CD14-positive monocyte (primary cell): Measurements from ENCODE around the gene LGALS1. TPM values are rescaled to one million over a fixed set of nuclear protein-coding genes. Genes with fewer than 3 reads are reported as not detected.

Source experiments
- DNase-seq, 3 donors: peaks; one replicate each; pipeline ENCODE4 v3.0.0-alpha.2; 2011 to 2022
- H2AFZ ChIP-seq: 2 replicates; pipeline ENCODE4 v1.6.0; 2012; ENCODE audit warnings: mild to moderate bottlenecking, low read depth, low read length, inconsistent platforms; ENCODE audit not compliant: insufficient read depth, poor library complexity, severe bottlenecking
- H3K27ac ChIP-seq, 2 donors: 1 replicate in 1 of 2; 2 replicates in 1 of 2; pipeline ENCODE4 v1.5.1; 2012 to 2013; ENCODE audit warnings: low read length in 2 of 2, control low read depth in 1 of 2, inconsistent platforms in 1 of 2, low read depth in 1 of 2, mild to moderate bottlenecking in 1 of 2
- H3K27me3 ChIP-seq, 2 donors: one replicate each; pipeline versions ENCODE4 v1.6.0 to v1.6.1; 2011 to 2013; ENCODE audit warnings: low read length in 2 of 2; ENCODE audit not compliant: control insufficient read depth in 2 of 2, insufficient read depth in 2 of 2
- H3K36me3 ChIP-seq, 2 donors: replicated peaks in 1 of 2; 1 replicate in 1 of 2; 2 replicates in 1 of 2; pipeline versions ENCODE4 v1.5.1 to v1.6.1; 2012 to 2013; ENCODE audit warnings: low read length in 2 of 2, control low read depth in 1 of 2, inconsistent platforms in 1 of 2, mild to moderate bottlenecking in 1 of 2; ENCODE audit not compliant: insufficient read depth in 2 of 2, control insufficient read depth in 1 of 2
- H3K4me1 ChIP-seq, 2 donors: 1 replicate in 1 of 2; 2 replicates in 1 of 2; pipeline versions ENCODE4 v1.5.1 to v1.6.1; 2012 to 2013; ENCODE audit warnings: low read length in 2 of 2, control low read depth in 1 of 2, inconsistent platforms in 1 of 2, mild to moderate bottlenecking in 1 of 2, moderate library complexity in 1 of 2; ENCODE audit not compliant: insufficient read depth in 2 of 2, control insufficient read depth in 1 of 2
- H3K4me2 ChIP-seq: replicated peaks from 2 replicates; pipeline ENCODE3; 2012; ENCODE audit warnings: low read length, moderate library complexity, mild to moderate bottlenecking; ENCODE audit not compliant: poor library complexity, severe bottlenecking; ENCODE audit errors: extremely low read depth
- H3K4me3 ChIP-seq, 3 experiments: fragments of 200-600 bp in 1 of 3; sonication (generic) in 1 of 3; replicated peaks in 1 of 3; 1 replicate in 2 of 3; 2 replicates in 1 of 3; pipeline ENCODE4 v1.5.1; 2011 to 2013; ENCODE audit warnings: low read length in 3 of 3, mild to moderate bottlenecking in 3 of 3, control low read depth in 2 of 3, low read depth in 2 of 3, inconsistent platforms in 1 of 3, moderate library complexity in 1 of 3
- H3K79me2 ChIP-seq: 2 replicates; pipeline ENCODE4 v1.6.0; 2012; ENCODE audit warnings: mild to moderate bottlenecking, control low read depth, inconsistent platforms, low read length, moderate library complexity; ENCODE audit not compliant: insufficient read depth
- H3K9ac ChIP-seq: 2 replicates; pipeline ENCODE4 v1.6.0; 2017; ENCODE audit warnings: low read length, mild to moderate bottlenecking; ENCODE audit not compliant: insufficient read depth, poor library complexity, severe bottlenecking
- H3K9me3 ChIP-seq, 2 donors: replicated peaks in 1 of 2; 1 replicate in 1 of 2; 2 replicates in 1 of 2; pipeline versions ENCODE4 v1.5.1 to v1.6.1; 2012 to 2013; ENCODE audit warnings: low read length in 2 of 2, control low read depth in 1 of 2; ENCODE audit not compliant: control insufficient read depth in 1 of 2, insufficient read depth in 1 of 2
- H4K20me1 ChIP-seq: 2 replicates; pipeline ENCODE4 v1.6.0; 2012; ENCODE audit warnings: mild to moderate bottlenecking, low read length, control low read depth, moderate library complexity; ENCODE audit not compliant: insufficient read depth
- H3K27ac Mint-ChIP-seq, 7 donors: one replicate each; pipeline ENCODE4 v1.8.0; 2020; ENCODE audit warnings: mild to moderate bottlenecking in 7 of 7, mixed read lengths in 7 of 7, moderate library complexity in 6 of 7, inconsistent platforms in 2 of 7
- H3K27me3 Mint-ChIP-seq, 3 donors: one replicate each; pipeline ENCODE4 v1.8.0; 2021 to 2022; ENCODE audit warnings: low read depth in 3 of 3, mild to moderate bottlenecking in 3 of 3, mixed read lengths in 3 of 3, moderate library complexity in 3 of 3, inconsistent platforms in 1 of 3
- H3K36me3 Mint-ChIP-seq, 2 donors: one replicate each; pipeline ENCODE4 v1.8.0; 2020; ENCODE audit warnings: mixed read lengths in 2 of 2, inconsistent platforms in 1 of 2, mild to moderate bottlenecking in 1 of 2
- H3K4me1 Mint-ChIP-seq: one replicate; pipeline ENCODE4 v1.8.0; 2020; ENCODE audit warnings: mild to moderate bottlenecking, mixed read lengths
- H3K4me3 Mint-ChIP-seq, 2 donors: one replicate each; pipeline ENCODE4 v1.8.0; 2020; ENCODE audit warnings: mild to moderate bottlenecking in 2 of 2, mixed read lengths in 2 of 2, moderate library complexity in 1 of 2
- H3K9me3 Mint-ChIP-seq, 7 donors: one replicate each; pipeline ENCODE4 v1.8.0; 2020 to 2022; ENCODE audit warnings: mixed read lengths in 7 of 7, mild to moderate bottlenecking in 6 of 7, moderate library complexity in 6 of 7, inconsistent platforms in 2 of 7
- WGBS: methylation state at CpG from one replicate; pipeline ENCODE4 v1.1.5; 2013; ENCODE audit warnings: missing lambda C conversion rate; ENCODE audit not compliant: insufficient coverage; 5-methylcytosine and 5-hydroxymethylcytosine counted together
- intact Hi-C, 2 donors: fragments of 100-400 bp; cut with micrococcal nuclease; formaldehyde crosslinking; loops; one replicate each; pipeline versions ENCODE4 v1.15.0 to v1.15.1; 2023
- polyA plus RNA-seq, 3 donors: library from polyadenylated mRNA; depleted of rRNA in 1 of 3; unstranded in 2 of 3; stranded (reverse) in 1 of 3; fragments of 300-500 nt in 2 of 3; fragments of >200 nt in 1 of 3; fragmentation: Illumina TruSeq in 2 of 3; gene quantifications; 1 replicate in 2 of 3; 2 replicates in 1 of 3; pipeline ENCODE4 v1.2.3, GENCODE V29; 2012 to 2021
- TF ChIP-seq, protein P1 (sequence below): fragments of 200-600 bp; IDR thresholded peaks from one replicate; pipeline ENCODE4 v1.8.0; 2022; ENCODE audit warnings: antibody characterized with exemption, mild to moderate bottlenecking

Gene LGALS1
- polyA plus RNA-seq, 3 donors = 1,719 to 2,320 (median 1,844) TPM

- no peak for DNase-seq
- TF ChIP-seq, protein P1, sequence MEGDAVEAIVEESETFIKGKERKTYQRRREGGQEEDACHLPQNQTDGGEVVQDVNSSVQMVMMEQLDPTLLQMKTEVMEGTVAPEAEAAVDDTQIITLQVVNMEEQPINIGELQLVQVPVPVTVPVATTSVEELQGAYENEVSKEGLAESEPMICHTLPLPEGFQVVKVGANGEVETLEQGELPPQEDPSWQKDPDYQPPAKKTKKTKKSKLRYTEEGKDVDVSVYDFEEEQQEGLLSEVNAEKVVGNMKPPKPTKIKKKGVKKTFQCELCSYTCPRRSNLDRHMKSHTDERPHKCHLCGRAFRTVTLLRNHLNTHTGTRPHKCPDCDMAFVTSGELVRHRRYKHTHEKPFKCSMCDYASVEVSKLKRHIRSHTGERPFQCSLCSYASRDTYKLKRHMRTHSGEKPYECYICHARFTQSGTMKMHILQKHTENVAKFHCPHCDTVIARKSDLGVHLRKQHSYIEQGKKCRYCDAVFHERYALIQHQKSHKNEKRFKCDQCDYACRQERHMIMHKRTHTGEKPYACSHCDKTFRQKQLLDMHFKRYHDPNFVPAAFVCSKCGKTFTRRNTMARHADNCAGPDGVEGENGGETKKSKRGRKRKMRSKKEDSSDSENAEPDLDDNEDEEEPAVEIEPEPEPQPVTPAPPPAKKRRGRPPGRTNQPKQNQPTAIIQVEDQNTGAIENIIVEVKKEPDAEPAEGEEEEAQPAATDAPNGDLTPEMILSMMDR = no peak
- Histone ChIP-seq H3K4me3 (no peak overlapping the region), H3K4me1 (peaks cover 42 to 51% of the 10 kb centered on the region in 2 donors), H3K79me2 (peaks cover 58% of the 10 kb centered on the region), H3K9ac (no peak overlapping the region), H3K9me3 (no peaks in the 10 kb centered on the region), H4K20me1 (peaks cover 35% of the 10 kb centered on the region), H2AFZ (no peak overlapping the region), H3K27ac (no peak overlapping the region), H3K27me3 (no peaks in the 10 kb centered on the region), H3K36me3 (peaks cover 0 to 10% of the 10 kb centered on the region in 2 donors), H3K4me2 (no peak overlapping the region)
- peak overlapping the region in 1 of 2 donors; percentile 15 for H3K4me3 Mint-ChIP-seq
- H3K9me3 Mint-ChIP-seq = peaks cover 0 to 2% (median 0%) of the 10 kb centered on the region in 7 donors
- 94% methylated on average over 2 of the region's 2 CpGs for WGBS
- intact Hi-C loops = no loop called here
- peaks cover 2 to 10% of the 10 kb centered on the region in 2 donors for H3K36me3 Mint-ChIP-seq
- H3K4me1 Mint-ChIP-seq = peaks cover 44% of the 10 kb centered on the region
- H3K27ac Mint-ChIP-seq = peak overlapping the region in 1 of 7 donors; percentile 48
- peaks cover 0 to 4% (median 0%) of the 10 kb centered on the region in 3 donors for H3K27me3 Mint-ChIP-seq
Observed at GRCh38 chr22:37660709-37661045, 14.8 kb upstream of the LGALS1 start.

DNA sequence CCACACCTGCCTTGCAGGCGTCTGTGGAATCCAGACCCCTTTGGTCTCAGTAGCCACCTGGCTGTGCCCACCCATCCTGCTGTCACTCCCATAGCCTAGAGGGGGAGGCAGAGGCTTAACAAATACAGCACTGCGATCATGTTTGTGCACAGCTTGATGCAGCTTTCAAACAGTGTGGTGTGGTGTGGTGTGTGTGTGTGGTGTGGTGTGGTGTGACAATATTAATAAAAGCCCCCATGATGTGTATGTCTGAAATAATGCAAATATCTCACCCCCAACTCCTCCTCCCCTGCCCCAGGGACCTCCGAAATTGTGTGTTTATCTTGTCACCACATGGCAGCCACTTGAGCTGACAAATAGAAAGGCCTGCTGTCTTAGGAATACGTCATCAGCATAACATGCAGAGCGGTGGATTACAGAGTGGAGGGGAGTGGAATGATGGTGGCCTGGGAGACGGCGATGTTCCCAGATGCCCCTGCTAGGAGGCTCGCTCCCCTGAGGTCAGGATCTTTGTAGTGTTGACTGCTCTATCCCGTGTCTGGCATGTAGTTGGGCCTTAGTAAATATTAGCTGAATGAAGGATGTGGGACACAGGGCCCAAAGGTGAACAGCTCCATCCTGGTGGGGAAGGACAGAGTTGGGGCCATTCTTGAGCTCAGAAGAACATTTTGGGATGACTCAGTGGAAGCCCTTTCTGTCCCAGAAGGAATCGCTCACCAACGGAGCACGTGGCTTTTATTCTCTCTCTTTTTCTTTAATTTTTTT lies 14.1 kb upstream of the LGALS1 start:
- Mint-ChIP-seq H3K4me1 (peaks cover 44% of the 10 kb centered on the region), H3K4me3 (no peak overlapping the region), H3K9me3 (peaks cover 0 to 2% (median 0%) of the 10 kb centered on the region in 7 donors), H3K36me3 (peaks cover 4 to 13% of the 10 kb centered on the region in 2 donors), H3K27me3 (peaks cover 0 to 7% (median 0%) of the 10 kb centered on the region in 3 donors), H3K27ac (peak overlapping the region in 4 of 7 donors; percentile 30 to 82 (median 57))
- H3K4me1 ChIP-seq = peaks cover 42 to 51% of the 10 kb centered on the region in 2 donors
- H2AFZ ChIP-seq = no peak overlapping the region
- TF ChIP-seq, protein P1 = peak; percentile 9
- no peak overlapping the region for H3K27ac ChIP-seq
- no peak overlapping the region for H3K4me3 ChIP-seq
- no peak overlapping the region for H3K4me2 ChIP-seq
- H3K27me3 ChIP-seq = no peaks in the 10 kb centered on the region
- no peaks in the 10 kb centered on the region for H3K9me3 ChIP-seq
- 71% methylated on average over 7 of the region's 12 CpGs for WGBS
- no peak overlapping the region for H3K9ac ChIP-seq
- intact Hi-C loops = no loop called here
- peaks cover 6 to 11% of the 10 kb centered on the region in 2 donors for H3K36me3 ChIP-seq
- peaks cover 58% of the 10 kb centered on the region for H3K79me2 ChIP-seq
- DNase-seq = no peak
- H4K20me1 ChIP-seq = peaks cover 33% of the 10 kb centered on the region
